C4-2B (cell line): ENCODE results near the gene RBMS1.

Experiments
- ZFX ChIP-seq: fragments of 450-650 bp; IDR thresholded peaks from 2 replicates; pipeline ENCODE4 v1.6.1; 2017
- TF ChIP-seq, protein P1 (sequence below): fragments of 450-650 bp; conservative IDR thresholded peaks from 2 replicates; pipeline ENCODE4 v1.5.1; 2017; ENCODE audit warnings: mild to moderate bottlenecking

DNA sequence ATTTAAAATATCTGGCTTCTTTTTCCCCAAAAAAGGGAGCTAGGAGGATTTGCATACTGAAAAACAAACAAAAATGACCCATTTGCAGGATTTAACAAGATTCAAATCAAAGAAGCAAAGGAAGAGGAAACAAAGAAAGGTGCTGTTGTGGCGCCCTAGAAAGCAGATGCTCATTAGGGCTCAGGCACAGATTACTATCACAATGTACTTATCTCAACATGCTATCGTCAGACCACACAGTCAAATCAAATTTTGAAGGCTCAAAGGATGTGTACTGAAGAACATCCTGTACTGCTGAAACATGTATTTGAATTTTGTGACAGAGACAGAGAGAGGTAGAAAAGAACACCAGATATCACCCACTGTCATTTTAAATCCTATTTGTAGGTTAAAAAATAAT lies 10.9 kb downstream of the RBMS1 start:
- TF ChIP-seq, protein P1, sequence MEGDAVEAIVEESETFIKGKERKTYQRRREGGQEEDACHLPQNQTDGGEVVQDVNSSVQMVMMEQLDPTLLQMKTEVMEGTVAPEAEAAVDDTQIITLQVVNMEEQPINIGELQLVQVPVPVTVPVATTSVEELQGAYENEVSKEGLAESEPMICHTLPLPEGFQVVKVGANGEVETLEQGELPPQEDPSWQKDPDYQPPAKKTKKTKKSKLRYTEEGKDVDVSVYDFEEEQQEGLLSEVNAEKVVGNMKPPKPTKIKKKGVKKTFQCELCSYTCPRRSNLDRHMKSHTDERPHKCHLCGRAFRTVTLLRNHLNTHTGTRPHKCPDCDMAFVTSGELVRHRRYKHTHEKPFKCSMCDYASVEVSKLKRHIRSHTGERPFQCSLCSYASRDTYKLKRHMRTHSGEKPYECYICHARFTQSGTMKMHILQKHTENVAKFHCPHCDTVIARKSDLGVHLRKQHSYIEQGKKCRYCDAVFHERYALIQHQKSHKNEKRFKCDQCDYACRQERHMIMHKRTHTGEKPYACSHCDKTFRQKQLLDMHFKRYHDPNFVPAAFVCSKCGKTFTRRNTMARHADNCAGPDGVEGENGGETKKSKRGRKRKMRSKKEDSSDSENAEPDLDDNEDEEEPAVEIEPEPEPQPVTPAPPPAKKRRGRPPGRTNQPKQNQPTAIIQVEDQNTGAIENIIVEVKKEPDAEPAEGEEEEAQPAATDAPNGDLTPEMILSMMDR, result no peak
- no peak for TF ChIP-seq ZFX
